Kidney (tissue), 14 donors: ENCODE results near the gene DND1. TPM values are rescaled to one million over a fixed set of nuclear protein-coding genes. Genes with fewer than 3 reads are reported as not detected.

Experiments used
- DNase-seq, 5 donors: peaks; one replicate each; pipeline ENCODE4 v3.0.0-alpha.2; 2013 to 2020
- FAIRE-seq: peaks from 2 replicates; lab custom pipeline; 2012; peaks lifted over from hg19 to GRCh38; lab: Jason Lieb, UNC
- H3K27ac ChIP-seq, 2 donors: one replicate each; pipeline ENCODE4 v1.7.0; 2013; ENCODE audit warnings: low read depth in 2 of 2, low read length in 2 of 2, inconsistent platforms in 1 of 2
- H3K27me3 ChIP-seq: one replicate; pipeline ENCODE4 v1.7.1; 2013; ENCODE audit warnings: low read length, inconsistent platforms; ENCODE audit not compliant: control insufficient read depth, insufficient read depth
- H3K36me3 ChIP-seq, 3 donors: one replicate each; pipeline versions ENCODE4 v1.7.0 to v1.7.1; 2013; ENCODE audit warnings: low read length in 3 of 3, control low read depth in 1 of 3, inconsistent platforms in 1 of 3; ENCODE audit not compliant: insufficient read depth in 3 of 3, control insufficient read depth in 2 of 3
- H3K4me1 ChIP-seq, 3 donors: one replicate each; pipeline versions ENCODE4 v1.7.0 to v1.7.1; 2013; ENCODE audit warnings: low read length in 3 of 3, inconsistent platforms in 1 of 3, low read depth in 1 of 3; ENCODE audit not compliant: control insufficient read depth in 2 of 3, insufficient read depth in 2 of 3
- H3K4me3 ChIP-seq, 3 donors: one replicate each; pipeline versions ENCODE4 v1.7.0 to v1.8.1; 2013; ENCODE audit warnings: low read length in 3 of 3, control low read depth in 1 of 3, inconsistent platforms in 1 of 3
- H3K9ac ChIP-seq, 3 donors: one replicate each; pipeline versions ENCODE4 v1.7.0 to v1.7.1; 2013; ENCODE audit warnings: low read length in 3 of 3, control low read depth in 1 of 3, inconsistent platforms in 1 of 3
- H3K9me3 ChIP-seq, 3 donors: one replicate each; pipeline versions ENCODE4 v1.7.0 to v1.7.1; 2013; ENCODE audit warnings: low read length in 3 of 3, control low read depth in 1 of 3, inconsistent platforms in 1 of 3; ENCODE audit not compliant: control insufficient read depth in 2 of 3, insufficient read depth in 1 of 3
- CTCF ChIP-seq: IDR thresholded peaks from 3 replicates; pipeline ENCODE4 v1.5.1; 2012; ENCODE audit warnings: mild to moderate bottlenecking, moderate library complexity, borderline replicate concordance; ENCODE audit not compliant: insufficient read depth; ENCODE audit errors: extremely low read depth
- intact Hi-C: fragments of 100-400 bp; cut with DNase I; formaldehyde crosslinking; loops from one replicate; pipeline ENCODE4 v1.11.1; 2022
- polyA plus RNA-seq: library from polyadenylated mRNA; stranded (reverse); fragments of 350-450 nt; fragmentation: Illumina TruSeq; extraction: RNeasy Lipid Tissue Mini Kit (QIAGEN cat#74804); gene quantifications from one replicate; pipeline ENCODE4 v1.2.3, GENCODE V29; 2014; ENCODE audit warnings: low read depth, low replicate concordance; ENCODE audit not compliant: insufficient read depth
- total RNA-seq: library from RNA; stranded (reverse); fragmentation: NEBNext Ultra II Directional; extraction: Animal tissue kit (Norgen Biotek cat#: 25700); gene quantifications from one replicate; pipeline ENCODE4 v1.2.1, GENCODE V29; 2021
- donor health status: control.
- donor health status: control.
- donor health status: control.
- donor health status: control.
- donor health status: control.
- donor health status: DM: yes; HTN: yes; CAD: no.
- donor health status: Normal renal cell carcinoma (clear cell type).

DND1 gene
- total and polyA plus RNA-seq, 2 donors from 2014 or later = 0.41 to 1.0 TPM

DNA sequence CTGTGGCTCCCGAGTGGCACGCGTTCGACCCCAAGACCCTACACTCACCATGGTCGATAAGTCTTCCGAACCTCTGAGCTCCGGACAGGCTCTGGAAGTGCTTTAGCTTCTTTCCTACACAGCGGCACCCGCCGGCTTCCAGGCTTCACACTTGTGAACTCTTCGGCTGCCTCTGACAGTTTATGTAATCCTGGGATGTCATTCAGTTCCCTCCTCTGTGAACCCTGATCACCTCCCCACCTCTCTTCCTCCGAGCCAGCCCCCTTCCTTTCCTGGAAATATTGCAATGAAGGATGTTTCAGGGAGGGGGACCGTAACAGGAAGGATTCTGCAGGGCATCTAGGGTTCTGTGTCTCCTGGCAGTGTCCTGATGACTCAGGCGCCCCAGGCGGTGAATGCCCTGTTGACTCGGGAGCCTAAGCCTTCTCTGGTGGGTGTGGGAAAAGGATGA lies 40.3 kb downstream of the DND1 start, which contains the start of gene CD14:
Gene CD14 (minus strand): TSS at position 155 of the 451 bp plus-strand sequence. CDS start 104 bp downstream, at position 51.
- FAIRE-seq = no peak
- Histone ChIP-seq H3K36me3 (no peaks in the 10 kb centered on the region), H3K4me1 (peaks cover 0 to 16% (median 0%) of the 10 kb centered on the region in 3 donors), H3K9me3 (no peaks in the 10 kb centered on the region), H3K27ac (peak within 1 kb of the TSS; percentile 65 to 77), H3K27me3 (peaks cover 7% of the 10 kb centered on the region), H3K9ac (peak within 1 kb of the TSS; percentile 35 to 67 (median 59)), H3K4me3 (peak within 1 kb of the TSS; percentile 38 to 88 (median 83))
- peak in 1 of 5 donors; percentile 84 for DNase-seq
- no peak for TF ChIP-seq CTCF
- intact Hi-C loops = no loop called here

DNA sequence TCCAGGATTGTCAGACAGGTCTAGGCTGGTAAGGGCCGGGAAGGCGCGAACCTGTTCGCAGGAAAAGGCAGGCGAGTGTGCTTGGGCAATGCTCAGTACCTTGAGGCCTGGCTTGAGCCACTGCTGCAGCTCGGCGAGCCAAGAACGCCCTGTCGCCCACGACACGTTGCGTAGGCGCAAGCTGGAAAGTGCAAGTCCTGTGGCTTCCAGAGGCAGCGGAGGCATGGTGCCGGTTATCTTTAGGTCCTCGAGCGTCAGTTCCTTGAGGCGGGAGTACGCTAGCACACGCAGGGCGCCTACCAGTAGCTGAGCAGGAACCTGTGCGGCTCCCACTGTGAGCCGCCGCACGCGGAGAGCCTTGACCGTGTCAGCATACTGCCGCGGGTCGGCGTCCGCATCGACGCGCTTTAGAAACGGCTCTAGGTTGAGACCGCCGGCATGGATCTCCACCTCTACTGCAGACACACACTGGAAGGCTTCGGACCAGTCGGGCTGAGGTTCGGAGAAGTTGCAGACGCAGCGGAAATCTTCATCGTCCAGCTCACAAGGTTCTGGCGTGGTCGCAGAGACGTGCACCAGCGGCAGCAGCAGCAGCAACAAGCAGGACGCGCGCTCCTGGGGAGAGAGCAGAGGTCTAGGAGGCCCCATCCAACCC lies 40.9 kb downstream of the DND1 start:
- peaks cover 0 to 16% (median 0%) of the 10 kb centered on the region in 3 donors for H3K4me1 ChIP-seq
- H3K27me3 ChIP-seq = peaks cover 7% of the 10 kb centered on the region
- no peak for TF ChIP-seq CTCF
- peak overlapping the region; percentile 35 to 67 (median 58) for H3K9ac ChIP-seq
- peak overlapping the region; percentile 65 to 77 for H3K27ac ChIP-seq
- FAIRE-seq (no peak), DNase-seq (peak; percentile 40 to 86 (median 58))
- H3K36me3 ChIP-seq = no peaks in the 10 kb centered on the region
- intact Hi-C loops = no loop called here
- H3K4me3 ChIP-seq = peak overlapping the region; percentile 38 to 88 (median 83)
- no peaks in the 10 kb centered on the region for H3K9me3 ChIP-seq

- H3K36me3 ChIP-seq = no peaks in the 10 kb centered on the region
- FAIRE-seq (no peak), DNase-seq (peak in 4 of 5 donors; percentile 57 to 75 (median 66))
- peak overlapping the region; percentile 38 to 88 (median 83) for H3K4me3 ChIP-seq
- peak overlapping the region in 2 of 3 donors; percentile 59 to 67 for H3K9ac ChIP-seq
- H3K4me1 ChIP-seq = peaks cover 0 to 16% (median 0%) of the 10 kb centered on the region in 3 donors
- intact Hi-C loops = no loop called here
- TF ChIP-seq CTCF = no peak
- H3K9me3 ChIP-seq = no peaks in the 10 kb centered on the region
- peak overlapping the region; percentile 65 to 77 for H3K27ac ChIP-seq
- H3K27me3 ChIP-seq = peaks cover 7% of the 10 kb centered on the region
These were observed 41.5 kb downstream of the DND1 start for GRCh38 chr5:140631831-140632365.
